Neutrophil (primary cell): Measurements from ENCODE around the gene PRLR.

Experiments
- H3K27ac ChIP-seq: fragments of 200-600 bp; sonication (generic); 2 replicates; pipeline ENCODE4 v1.5.1; 2016; ENCODE audit warnings: mild to moderate bottlenecking, moderate library complexity
- H3K27me3 ChIP-seq: fragments of 200-600 bp; sonication (generic); 2 replicates; pipeline ENCODE4 v1.6.0; 2016; ENCODE audit warnings: mild to moderate bottlenecking
- H3K36me3 ChIP-seq: fragments of 200-600 bp; sonication (generic); 2 replicates; pipeline ENCODE4 v1.5.1; 2017
- H3K4me1 ChIP-seq, 2 experiments: fragments of 200-600 bp in 1 of 2; sonication (generic) in 1 of 2; 1 replicate in 1 of 2; 2 replicates in 1 of 2; pipeline versions ENCODE4 v1.5.1 to v1.6.1; 2013 to 2016; ENCODE audit warnings: low read depth in 1 of 2, low read length in 1 of 2, mild to moderate bottlenecking in 1 of 2, moderate library complexity in 1 of 2; ENCODE audit not compliant: control insufficient read depth in 1 of 2, insufficient read depth in 1 of 2
- H3K4me3 ChIP-seq, 2 experiments: fragments of 200-600 bp in 1 of 2; sonication (generic) in 1 of 2; 1 replicate in 1 of 2; 2 replicates in 1 of 2; pipeline ENCODE4 v1.5.1; 2013 to 2016; ENCODE audit warnings: low read depth in 1 of 2, low read length in 1 of 2, mild to moderate bottlenecking in 1 of 2, moderate library complexity in 1 of 2
- H3K9me3 ChIP-seq: fragments of 200-600 bp; sonication (generic); 2 replicates; pipeline ENCODE4 v1.5.1; 2016
- CTCF ChIP-seq: fragments of 200-600 bp; sonication (generic); IDR thresholded peaks from 2 replicates; pipeline ENCODE4 v1.5.1; 2016; ENCODE audit warnings: antibody characterized with exemption

The PRLR gene

GRCh38 chr5:35230038-35230611 lies at the start of gene PRLR:
TSS of gene PRLR (minus strand) at chr5:35230487. CDS start at chr5:35089620, 140,867 bp downstream.
- Histone ChIP-seq H3K27ac (no peak within 1 kb of the TSS), H3K4me1 (peaks cover 9 to 10% of the 10 kb centered on the region in 2 experiments), H3K27me3 (peaks cover 69% of the 10 kb centered on the region), H3K9me3 (no peaks in the 10 kb centered on the region), H3K4me3 (peak within 1 kb of the TSS in 1 of 2 experiments; percentile 8), H3K36me3 (no peaks in the 10 kb centered on the region)
- TF ChIP-seq CTCF = no peak

GRCh38 chr5:35274839-35275509 lies 44.7 kb upstream of the PRLR start:
- H3K27ac ChIP-seq = no peak overlapping the region
- no peaks in the 10 kb centered on the region for H3K36me3 ChIP-seq
- H3K9me3 ChIP-seq = no peaks in the 10 kb centered on the region
- H3K4me3 ChIP-seq = no peak overlapping the region
- H3K4me1 ChIP-seq = no peaks in the 10 kb centered on the region
- no peaks in the 10 kb centered on the region for H3K27me3 ChIP-seq
- no peak for TF ChIP-seq CTCF

GRCh38 chr5:35269006-35269405 lies 38.7 kb upstream of the PRLR start:
- Histone ChIP-seq H3K4me1 (no peaks in the 10 kb centered on the region), H3K27me3 (no peaks in the 10 kb centered on the region), H3K27ac (no peak overlapping the region), H3K9me3 (no peaks in the 10 kb centered on the region), H3K36me3 (no peaks in the 10 kb centered on the region), H3K4me3 (no peak overlapping the region)
- no peak for TF ChIP-seq CTCF

- Histone ChIP-seq H3K4me3 (no peak overlapping the region), H3K36me3 (no peaks in the 10 kb centered on the region), H3K27me3 (no peaks in the 10 kb centered on the region), H3K4me1 (no peaks in the 10 kb centered on the region), H3K9me3 (no peaks in the 10 kb centered on the region), H3K27ac (no peak overlapping the region)
- TF ChIP-seq CTCF = no peak
These were observed 36.0 kb upstream of the PRLR start for GRCh38 chr5:35266276-35266675.

- H3K27ac ChIP-seq = no peak overlapping the region
- no peaks in the 10 kb centered on the region for H3K9me3 ChIP-seq
- no peak for TF ChIP-seq CTCF
- H3K27me3 ChIP-seq = no peaks in the 10 kb centered on the region
- no peak overlapping the region for H3K4me3 ChIP-seq
- H3K4me1 ChIP-seq = no peaks in the 10 kb centered on the region
- H3K36me3 ChIP-seq = no peaks in the 10 kb centered on the region
These were observed 34.2 kb upstream of the PRLR start for GRCh38 chr5:35264509-35264908.
